Neural cell (in vitro differentiated cells): Measurements from ENCODE around the gene XG.
"Not testable (repeated sequence)": the region's sequence is repeated elsewhere in the genome, so short reads cannot be mapped to it uniquely, and the experiment has no call there.

Source experiments
- CTCF ChIP-seq: fragments of 450-650 bp; IDR thresholded peaks from 2 replicates; pipeline ENCODE4 v1.5.1; 2014; ENCODE audit warnings: antibody characterized with exemption, mild to moderate bottlenecking, moderate library complexity; ENCODE audit not compliant: poor library complexity, severe bottlenecking
- EP300 ChIP-seq: fragments of 450-650 bp; conservative IDR thresholded peaks from 2 replicates; pipeline ENCODE4 v1.6.1; 2014; ENCODE audit warnings: antibody characterized with exemption, mild to moderate bottlenecking, moderate library complexity; ENCODE audit not compliant: poor library complexity, severe bottlenecking
- EZH2 ChIP-seq: fragments of 200-600, 300-800 bp; shearing (Covaris generic), sonication (generic); IDR thresholded peaks from 2 replicates; pipeline ENCODE4 v1.6.1; 2014; ENCODE audit warnings: antibody characterized with exemption, low read length, borderline replicate concordance, mild to moderate bottlenecking; ENCODE audit not compliant: insufficient read depth, poor library complexity, severe bottlenecking
- POLR2AphosphoS5 ChIP-seq: IDR thresholded peaks from 2 replicates; pipeline ENCODE4 v1.6.1; 2012
- RAD21 ChIP-seq: fragments of 450-650 bp; conservative IDR thresholded peaks from 2 replicates; pipeline ENCODE4 v1.6.1; 2014; ENCODE audit warnings: antibody characterized with exemption, mild to moderate bottlenecking, moderate library complexity

GRCh38 chrX:2802376-2803090, 50.7 kb downstream of the XG start:
- not testable (repeated sequence) for TF ChIP-seq CTCF, POLR2AphosphoS5, EZH2, RAD21, EP300
